NCI-H2029 (cell line): Measurements from ENCODE around the gene GALNT17.

Experiments
- DNase-seq: peaks from one replicate; lab custom pipeline; 2025; lab: John Stamatoyannopoulos, UW

GALNT17 gene

DNA sequence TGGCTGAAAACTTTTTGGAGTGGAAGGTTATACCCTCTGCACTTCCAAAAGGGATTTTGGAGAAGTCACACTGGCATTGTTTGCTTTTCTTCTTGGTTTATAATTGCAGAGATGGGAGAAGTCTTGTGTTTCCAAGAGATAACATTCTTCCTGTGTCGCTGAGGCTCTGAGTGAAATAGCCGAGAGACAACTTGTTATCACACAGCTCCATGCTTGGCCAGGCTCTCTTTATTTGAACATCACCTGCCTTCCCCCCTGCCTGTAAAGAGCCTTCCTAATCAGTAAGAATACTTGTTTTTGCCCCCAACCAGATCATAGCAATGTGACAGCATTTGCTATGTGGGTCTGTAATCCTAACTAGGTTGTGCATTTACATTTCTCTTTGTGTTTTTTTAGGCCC is 270.7 kb downstream of the GALNT17 start:
- no peak for DNase-seq

GRCh38 chr7:71403202-71403946 is 271.4 kb downstream of the GALNT17 start:
- no peak for DNase-seq

DNA sequence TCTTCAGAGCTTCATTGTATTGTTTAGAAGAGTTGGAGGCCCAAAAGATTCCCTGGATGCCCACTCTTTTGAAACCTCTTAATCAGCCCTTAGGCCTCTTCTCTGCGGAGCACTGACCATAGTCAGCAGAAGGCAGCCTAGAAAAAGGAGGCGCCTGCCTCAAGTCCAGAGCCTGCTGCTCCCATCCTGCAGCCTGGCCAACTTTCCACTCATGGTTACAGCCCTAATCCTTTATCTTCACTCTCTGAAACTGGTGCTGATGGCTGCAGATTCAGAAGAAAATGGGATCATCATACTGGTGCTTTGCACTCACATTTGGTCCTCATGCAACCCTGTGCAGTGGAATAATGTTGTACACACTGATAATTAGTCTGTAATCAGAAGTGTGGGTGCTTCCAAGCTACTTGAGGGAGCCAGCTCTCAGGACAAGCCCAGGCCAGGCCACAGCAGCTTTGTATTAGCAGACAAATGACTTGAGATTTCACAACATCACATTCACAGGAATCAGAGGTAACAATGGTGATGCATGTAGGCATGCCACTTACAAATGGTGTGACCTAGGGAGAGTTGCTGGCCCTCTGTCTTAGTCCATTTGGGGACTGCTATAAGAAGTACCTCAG is 272.9 kb downstream of the GALNT17 start:
- no peak for DNase-seq

- no peak for DNase-seq
Observed at GRCh38 chr7:71408271-71408670, 276.3 kb downstream of the GALNT17 start.

DNA sequence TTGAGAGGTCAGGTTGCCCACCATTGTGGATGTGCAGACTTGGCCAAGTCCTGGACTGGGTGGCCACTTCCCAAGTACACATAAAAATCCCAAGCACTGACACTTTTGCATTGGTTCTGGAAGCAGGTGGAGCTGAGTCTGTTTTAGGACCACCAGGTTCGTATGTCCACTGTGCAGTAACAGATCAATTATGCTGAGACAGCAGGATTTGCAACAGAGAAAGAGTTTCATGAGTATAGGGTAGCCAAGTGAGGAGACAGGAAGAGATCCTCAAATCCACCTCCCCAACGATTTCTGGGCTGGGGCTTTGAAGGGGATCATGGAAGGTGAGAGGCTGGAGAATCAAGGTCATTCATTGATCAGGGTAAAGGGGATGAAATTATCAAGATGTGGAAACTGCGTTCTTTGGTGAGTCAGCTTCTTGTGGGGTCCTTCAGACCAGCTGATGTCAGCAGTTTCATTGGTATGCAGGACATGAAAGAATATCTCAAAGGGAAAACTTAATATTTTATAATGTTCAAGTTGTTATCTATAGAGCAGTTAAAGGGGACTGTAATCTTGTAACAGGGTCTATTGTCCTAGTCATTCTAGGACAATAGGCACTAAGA is 277.7 kb downstream of the GALNT17 start:
- DNase-seq = no peak

DNA sequence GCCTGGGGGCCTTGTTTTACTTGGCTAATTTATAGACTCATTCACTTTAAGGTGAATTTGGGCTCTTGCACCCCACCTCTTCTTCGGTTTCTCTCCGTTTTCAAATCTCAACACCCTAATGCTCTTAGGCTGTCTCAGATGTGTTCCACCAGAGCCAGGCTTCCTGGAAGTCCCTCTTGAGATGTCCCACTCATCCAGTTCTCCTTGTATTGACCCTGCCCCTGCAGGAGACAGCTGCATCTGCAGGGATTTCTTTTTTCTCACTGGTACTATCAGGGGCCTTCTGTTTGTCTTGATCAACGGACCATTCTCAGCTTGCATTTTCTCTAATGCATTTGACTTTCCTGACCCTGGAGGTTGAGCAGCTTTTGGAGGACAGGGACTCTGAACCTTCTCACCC is 279.5 kb downstream of the GALNT17 start:
- no peak for DNase-seq

GRCh38 chr7:71414490-71414889 is 282.5 kb downstream of the GALNT17 start:
- DNase-seq = no peak

DNA sequence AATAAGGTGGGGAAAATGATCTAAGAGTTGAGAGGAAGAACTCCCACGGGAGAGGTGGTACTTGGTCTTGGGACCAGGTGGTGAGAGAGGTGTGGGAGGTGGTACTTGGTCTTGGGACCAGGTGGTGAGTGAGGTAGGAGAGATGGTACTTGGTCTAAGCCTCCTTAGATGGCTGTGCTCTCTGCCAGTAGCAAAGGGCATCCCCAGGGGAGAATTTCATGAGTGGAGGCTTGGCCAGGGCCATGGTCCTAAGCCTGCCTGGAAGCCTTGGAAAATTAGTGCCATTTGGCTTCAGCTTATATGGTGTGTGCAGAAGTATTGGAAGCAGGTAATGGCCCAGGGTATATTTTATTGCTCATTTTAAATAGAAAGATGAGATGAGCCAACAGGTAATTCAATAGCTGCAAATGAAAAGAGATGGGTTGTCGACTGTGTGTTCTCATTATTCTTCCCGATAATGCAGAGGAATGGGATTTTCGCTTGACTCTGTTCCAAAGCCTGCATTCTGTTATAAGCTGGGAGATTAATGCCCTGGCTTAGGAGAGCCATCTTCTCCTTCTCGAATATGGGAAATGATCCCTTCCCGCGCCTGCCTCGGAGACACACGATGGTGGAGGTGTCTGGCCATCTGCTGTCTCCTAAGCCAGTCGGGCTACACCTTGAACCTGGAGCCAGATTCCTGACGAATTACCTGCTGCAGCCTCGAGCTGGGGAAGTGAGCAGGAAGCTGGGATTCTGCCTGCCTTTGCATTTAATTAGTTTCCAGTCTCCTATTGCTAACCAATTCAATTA is 287.8 kb downstream of the GALNT17 start:
- DNase-seq = no peak

DNA sequence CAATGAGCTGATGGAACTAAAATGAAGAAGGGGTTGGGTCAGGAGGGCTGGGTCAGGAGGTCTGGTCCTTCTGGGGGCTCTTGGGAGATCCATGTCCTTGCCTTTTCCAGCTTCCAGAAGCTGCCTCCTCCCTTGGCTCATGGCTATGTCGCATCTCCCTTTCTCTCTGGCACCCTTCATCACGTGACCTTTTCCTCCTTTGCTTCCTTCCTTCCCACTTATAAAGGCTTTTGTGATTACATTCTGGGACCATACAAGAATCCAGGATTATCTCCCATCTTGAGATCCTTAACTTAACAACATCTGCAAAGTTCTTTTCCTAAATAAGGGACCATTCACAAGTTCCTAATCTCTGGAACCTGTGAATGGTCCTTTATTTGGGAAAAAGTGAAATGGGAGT is 290.2 kb downstream of the GALNT17 start:
- no peak for DNase-seq

GRCh38 chr7:71424166-71425035 is 292.5 kb downstream of the GALNT17 start:
- DNase-seq = no peak

DNA sequence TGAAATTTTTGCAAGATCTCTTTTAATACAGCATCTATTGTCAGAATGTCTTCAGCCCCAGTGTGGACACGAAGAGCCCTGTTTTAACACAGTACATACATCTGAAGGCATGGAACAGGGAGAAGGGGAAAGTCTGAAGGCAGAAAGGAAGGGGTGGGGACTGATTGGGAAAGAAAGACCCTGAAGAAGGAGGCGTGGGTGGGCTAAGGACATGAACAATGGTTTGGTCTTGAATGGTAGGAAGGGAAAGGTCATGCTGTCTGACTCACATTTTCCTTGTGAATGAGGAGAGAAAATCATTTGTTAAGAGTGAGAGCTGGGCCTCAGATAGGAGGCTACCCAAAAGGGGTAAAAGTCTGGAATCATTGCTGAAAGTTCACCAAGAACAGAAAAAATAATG is 297.1 kb downstream of the GALNT17 start:
- no peak for DNase-seq

DNA sequence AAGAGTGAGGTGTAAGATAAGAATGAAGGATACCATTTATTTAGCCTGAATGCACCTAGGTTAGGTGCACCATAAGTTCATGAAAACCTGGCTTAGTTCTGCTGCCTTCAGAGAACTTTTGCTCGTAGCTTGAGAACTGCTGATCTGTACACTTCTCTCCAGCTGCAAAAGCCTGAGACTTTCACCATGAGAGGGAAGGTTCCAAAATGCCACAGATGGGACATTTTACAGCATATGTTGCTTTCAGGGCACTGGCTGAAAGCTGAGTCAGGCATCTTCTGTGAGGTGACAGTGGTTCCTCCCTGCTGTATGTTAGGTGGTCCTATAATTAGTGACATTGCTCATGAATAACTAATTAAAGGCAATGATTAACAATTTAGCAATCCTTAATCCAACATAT is 298.3 kb downstream of the GALNT17 start:
- no peak for DNase-seq

GRCh38 chr7:71439321-71439720 is 307.4 kb downstream of the GALNT17 start:
- DNase-seq = no peak

DNA sequence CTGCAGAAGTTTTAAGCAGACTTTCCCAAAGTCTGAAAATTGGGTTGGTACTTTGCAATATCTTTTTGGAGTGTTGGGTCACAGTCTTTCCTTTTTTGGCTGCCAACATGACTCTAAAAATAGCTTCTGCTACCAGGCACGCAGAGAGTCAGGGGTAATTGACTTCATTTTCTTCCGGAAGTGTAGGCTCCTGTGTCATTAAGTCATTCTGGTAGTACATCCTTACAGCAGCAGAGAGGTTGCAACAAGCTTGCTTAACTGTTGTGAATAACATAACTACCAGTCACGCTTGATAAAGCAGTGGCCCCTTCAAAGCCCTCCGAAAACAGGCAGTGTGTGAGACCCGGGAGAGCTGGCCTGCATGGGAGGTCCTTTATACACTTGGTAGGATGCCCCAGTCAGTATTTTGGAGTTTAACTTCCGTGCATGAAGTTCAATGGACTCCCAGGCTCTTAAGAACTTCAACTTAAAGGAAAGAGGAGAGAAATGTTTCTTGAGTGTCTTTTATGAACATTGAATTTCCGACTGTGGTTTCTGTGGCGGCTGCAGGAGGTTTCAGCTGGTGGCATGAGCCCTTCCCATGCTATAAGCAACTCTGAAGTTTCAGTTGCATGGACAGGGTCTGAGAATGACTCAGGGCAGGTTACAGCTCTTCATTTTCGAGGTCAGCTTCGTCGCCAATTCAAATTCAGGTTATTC is 310.7 kb downstream of the GALNT17 start:
- DNase-seq = no peak

DNA sequence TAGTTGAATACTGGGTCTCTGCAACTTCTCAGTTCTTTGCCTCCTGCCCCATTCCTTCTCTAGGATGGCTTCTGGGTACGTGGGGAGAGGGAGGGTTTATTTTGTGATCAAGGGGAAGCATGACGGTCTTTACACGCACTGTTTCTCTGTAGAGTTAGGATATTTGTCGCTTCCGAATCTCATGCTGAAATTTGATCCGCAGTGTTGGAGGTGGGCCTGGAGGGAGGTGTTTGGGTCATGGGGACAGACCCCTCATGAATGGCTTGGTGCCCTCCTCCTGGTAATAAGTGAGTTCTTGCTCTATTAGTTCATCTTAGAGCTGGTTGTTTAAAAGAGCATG is 311.2 kb downstream of the GALNT17 start:
- no peak for DNase-seq

GRCh38 chr7:71444130-71444529 is 312.2 kb downstream of the GALNT17 start:
- no peak for DNase-seq

DNA sequence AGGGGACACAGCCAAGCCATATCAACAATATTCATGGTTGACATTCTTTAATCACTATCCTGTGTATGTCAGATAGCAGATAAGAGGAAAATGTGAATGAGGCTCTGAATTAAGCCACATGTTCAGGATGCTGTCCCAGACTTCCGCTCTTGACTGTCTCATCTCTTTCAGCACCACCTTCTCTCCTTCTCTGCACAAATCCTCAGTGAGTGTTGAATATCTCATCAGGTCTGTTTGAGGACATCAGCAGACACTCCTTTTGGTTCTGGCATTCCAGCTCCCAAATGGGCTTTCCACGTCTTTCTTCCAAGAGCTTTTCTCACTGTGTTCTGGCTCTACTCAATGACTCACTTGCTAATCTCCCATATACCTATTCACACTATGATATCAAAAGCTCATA is 321.7 kb downstream of the GALNT17 start:
- DNase-seq = no peak

GRCh38 chr7:71454981-71455380 is 323.0 kb downstream of the GALNT17 start:
- DNase-seq = no peak

DNA sequence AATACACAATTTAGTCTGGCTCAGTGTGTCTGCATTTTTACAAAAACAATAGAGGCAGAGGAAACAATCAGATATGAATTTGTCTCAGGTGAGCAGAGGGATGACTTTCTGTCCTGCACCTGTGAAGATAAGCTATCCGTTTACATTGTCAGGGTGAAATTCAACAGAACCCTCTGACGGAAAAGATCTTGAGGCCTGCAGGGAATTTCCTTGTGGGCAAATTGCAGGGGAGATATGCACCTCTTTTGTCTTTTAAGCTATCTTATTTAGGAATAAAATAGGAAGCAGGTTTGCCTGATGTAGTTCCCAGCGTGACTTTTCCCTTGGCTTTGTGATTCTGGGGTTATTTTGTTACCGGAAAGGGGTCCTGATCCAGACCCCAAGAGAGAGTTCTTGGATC is 325.1 kb downstream of the GALNT17 start:
- no peak for DNase-seq

DNA sequence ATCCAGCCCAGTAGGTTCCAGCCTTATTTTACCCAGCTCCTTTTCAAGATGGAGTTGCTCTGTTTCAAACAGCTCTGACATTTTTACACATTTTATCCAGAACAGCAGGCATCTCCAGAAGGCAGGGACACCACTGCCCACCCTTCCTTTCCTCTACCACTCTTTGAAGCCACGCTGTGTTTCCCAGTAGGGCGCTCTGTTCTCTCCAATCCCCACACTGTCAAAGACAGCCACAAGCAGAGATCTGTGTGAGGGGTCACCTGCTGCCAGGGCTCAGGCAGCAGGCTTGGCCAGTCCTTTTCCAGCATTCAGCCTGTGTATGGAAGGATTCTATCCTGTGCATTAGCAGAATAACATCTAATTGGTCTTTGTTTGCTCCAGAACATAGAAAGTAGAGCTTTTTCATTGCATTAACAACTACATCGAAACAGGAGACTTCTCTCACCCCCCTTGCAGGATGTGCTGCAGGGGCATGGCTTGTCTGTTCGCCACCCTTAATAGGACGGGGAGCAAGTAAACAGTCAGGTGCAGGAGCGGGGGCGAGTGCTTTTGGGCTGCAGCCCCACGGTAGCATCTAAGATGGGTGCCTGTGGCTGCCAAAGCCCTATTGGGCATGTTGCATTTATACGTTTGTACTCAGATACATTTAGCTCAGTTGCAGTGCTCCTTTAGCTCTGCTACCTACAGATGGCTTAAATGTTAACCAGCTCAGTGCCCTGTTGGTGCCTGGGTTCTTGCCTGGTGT is 326.1 kb downstream of the GALNT17 start:
- DNase-seq = no peak

- DNase-seq = no peak
Observed at GRCh38 chr7:71459132-71459531, 327.2 kb downstream of the GALNT17 start.
